Smooth muscle cell of the umbilical artery (primary cell): ENCODE measurements around the gene PLEKHD1. TPM values are rescaled to one million over a fixed set of nuclear protein-coding genes. Genes with fewer than 3 reads are reported as not detected.

ENCODE experiments used
- total RNA-seq: library from RNA; depleted of rRNA; stranded (reverse); fragments of >200 nt; gene quantifications from 2 replicates; pipeline ENCODE4 v1.2.3, GENCODE V29; 2014

Gene PLEKHD1
- not detected in 2 replicates for total RNA-seq

DNA sequence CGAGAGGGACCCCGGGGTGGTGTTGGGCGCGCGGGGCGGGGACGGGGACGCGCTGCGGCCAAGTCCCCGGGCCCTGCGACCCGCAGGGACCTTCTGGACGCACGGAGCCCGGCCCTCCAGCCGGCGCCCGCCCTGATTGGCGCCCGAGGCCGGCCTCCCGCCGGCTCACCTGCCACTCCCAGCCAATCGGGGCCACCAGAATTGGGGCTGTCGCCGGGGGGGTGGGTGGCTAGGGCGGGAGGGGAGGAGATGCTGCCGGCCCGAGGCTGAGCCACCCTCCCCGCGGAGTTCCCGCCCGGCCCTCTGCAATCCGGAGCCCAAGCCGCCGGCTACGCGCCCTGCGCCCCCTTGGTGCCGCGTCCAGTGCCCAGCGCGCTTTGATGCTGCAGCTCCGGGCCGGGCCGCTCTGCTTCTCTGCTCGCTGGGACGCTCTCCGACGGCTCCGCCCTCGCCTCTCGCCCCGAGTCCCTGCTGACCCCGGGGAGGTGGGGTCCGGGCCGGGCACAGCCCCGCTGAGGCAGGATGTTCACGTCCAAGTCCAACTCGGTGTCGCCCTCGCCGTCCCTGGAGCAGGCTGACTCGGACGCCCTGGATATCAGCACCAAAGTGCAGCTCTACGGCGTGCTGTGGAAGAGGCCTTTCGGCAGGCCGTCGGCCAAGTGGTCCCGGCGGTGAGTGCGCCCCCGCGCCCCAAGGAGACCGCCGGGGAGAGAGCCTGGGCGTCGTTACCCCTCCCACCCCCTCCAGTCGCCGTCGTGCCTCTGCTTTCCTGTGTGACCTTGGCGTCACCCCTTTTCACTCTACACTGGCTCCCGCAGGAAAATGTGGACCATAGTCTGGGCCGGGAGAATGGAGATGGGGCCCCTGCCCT lies at the start of gene PLEKHD1:
PLEKHD1 (plus strand) TSS at position 285 of the 871 bp plus-strand sequence; CDS start at position 523, 238 bp downstream.

DNA sequence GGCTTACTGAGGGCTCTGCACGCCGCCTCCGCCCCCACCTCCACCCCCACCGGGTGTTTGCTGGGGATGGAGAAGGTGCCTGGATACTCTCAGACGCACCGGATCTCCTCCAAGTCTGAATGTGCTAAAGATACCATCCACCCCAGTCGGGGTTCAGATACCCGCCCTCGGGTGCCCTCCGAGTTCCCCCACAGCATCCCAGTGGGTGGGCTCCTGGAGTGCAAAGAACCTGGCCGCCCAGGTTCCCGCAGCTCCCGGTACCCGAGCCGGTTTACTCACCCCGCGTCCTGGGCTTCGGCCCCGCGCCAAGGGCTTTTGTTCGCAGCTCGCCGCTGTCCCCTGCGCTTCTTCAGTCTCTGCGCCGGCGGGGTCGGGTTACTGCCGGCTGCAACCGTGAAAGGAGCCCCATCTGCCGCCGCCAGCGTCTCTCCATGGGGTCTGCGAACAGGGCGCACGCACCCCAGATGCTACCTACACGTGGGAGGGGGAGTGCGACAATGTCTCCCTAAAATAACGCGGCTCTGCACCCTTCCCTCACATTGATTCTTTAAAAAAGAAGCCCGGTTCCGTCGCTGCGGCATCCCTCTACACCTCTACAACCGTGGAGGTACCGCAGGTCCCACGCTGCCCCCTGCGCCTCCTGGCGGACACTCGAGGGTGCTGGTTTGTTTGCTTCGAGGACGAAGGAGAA lies 89.9 kb downstream of the PLEKHD1 start, which contains the start of gene CCDC177:
CCDC177 (minus strand) TSS at position 609 of the 691 bp plus-strand sequence. CDS start 1,249 bp downstream, outside the sequence.

Other genes starting within 250 kb of the PLEKHD1 start
- 2.1 and 5.0 TPM in 2 replicates for gene GALNT16, start 224.6 kb upstream of the PLEKHD1 start, total RNA-seq
- gene ERH, start 86.4 kb upstream of the PLEKHD1 start, total RNA-seq: 79.7 and 95.3 TPM in 2 replicates
- 121 and 198 TPM in 2 replicates for gene SLC39A9, start 86.0 kb upstream of the PLEKHD1 start, total RNA-seq
- not detected in 2 replicates for gene CCDC177, start 90.1 kb downstream of the PLEKHD1 start, total RNA-seq
- 16.4 and 17.8 TPM in 2 replicates for gene SUSD6, start 126.9 kb downstream of the PLEKHD1 start, total RNA-seq